ENCODE results near the gene MCM3.

GRCh38 chr6:52221302-52221701 is 63.2 kb downstream of the MCM3 start:
- no peak for TF ChIP-seq TAF1 (IDR thresholded peaks at IDR 0.05; ENCODE audit: low read depth)
- no peak for TF ChIP-seq EP300 (IDR thresholded peaks at IDR 0.05; ENCODE audit: borderline replicate concordance)
- TF ChIP-seq TEAD4 (IDR thresholded peaks at IDR 0.05), result no peak
- no peak for TF ChIP-seq MAX (IDR thresholded peaks at IDR 0.05)
- TF ChIP-seq FOXM1 (IDR thresholded peaks at IDR 0.05; ENCODE audit: borderline replicate concordance, low read depth), result no peak
- no peak for TF ChIP-seq REST (IDR thresholded peaks at IDR 0.05; ENCODE audit: low read depth)
- TF ChIP-seq RAD21 (IDR thresholded peaks at IDR 0.05; ENCODE audit: low read depth), result no peak
- no peak for TF ChIP-seq CEBPB (IDR thresholded peaks at IDR 0.05)
- no peak for TF ChIP-seq USF1 (IDR thresholded peaks at IDR 0.05)
- no peak for TF ChIP-seq TCF12 (IDR thresholded peaks at IDR 0.05; ENCODE audit: low read depth)
- TF ChIP-seq EGR1 (IDR thresholded peaks at IDR 0.05), result no peak

Measured in Ishikawa (cell line).